ENCODE results near the gene TIAM1.

TIAM1 gene

DNA sequence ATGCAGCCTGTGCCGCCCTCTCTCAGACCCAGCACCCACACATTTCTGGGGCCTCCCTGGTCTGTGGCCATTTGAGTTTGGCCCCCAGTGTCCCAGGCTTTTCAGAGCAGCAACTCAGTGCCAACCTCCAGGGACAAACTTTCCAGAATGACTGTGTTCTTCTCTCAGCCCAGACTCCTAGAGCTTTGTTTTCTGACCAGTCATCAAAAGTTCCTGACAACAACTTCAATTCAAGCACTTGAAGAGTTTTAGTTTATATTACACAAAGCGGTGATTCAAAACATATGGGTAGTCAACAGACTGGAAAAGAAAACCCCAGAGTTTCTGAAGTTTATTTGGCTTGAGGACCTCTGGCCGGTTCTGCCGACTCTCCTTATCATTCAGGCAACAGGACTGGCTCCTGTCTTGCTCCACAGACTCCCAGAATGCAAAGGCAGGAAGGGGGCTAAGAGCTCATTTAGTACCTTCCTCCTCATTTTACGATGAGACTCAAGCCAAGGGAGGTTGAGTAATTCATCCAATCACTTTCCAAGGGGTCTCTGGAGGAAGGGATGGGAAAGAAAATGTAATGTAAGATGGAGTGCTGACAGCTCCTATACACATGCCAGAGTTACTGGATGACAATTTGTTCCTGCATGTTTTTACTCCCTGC lies 27.0 kb upstream of the TIAM1 start:
- H3K4me1 ChIP-seq (ENCODE audit: control insufficient read depth in 2 of 2, insufficient read depth in 2 of 2, low read length in 2 of 2) = no peaks in the 10 kb centered on the region
- no peaks in the 10 kb centered on the region for H3K9me3 ChIP-seq (ENCODE audit: control insufficient read depth in 2 of 2, low read length in 2 of 2)
- H3K4me3 ChIP-seq (ENCODE audit: low read length in 2 of 2) = no peak overlapping the region
- H3K27ac ChIP-seq (ENCODE audit: low read depth in 2 of 2, low read length in 2 of 2) = no peak overlapping the region
- no peak overlapping the region for H3K9ac ChIP-seq (ENCODE audit: low read depth in 1 of 2, low read length in 2 of 2)
- no peaks in the 10 kb centered on the region for H3K27me3 ChIP-seq (ENCODE audit: control insufficient read depth in 2 of 2, insufficient read depth in 2 of 2, low read length in 2 of 2)
- no peaks in the 10 kb centered on the region for H3K36me3 ChIP-seq (ENCODE audit: control insufficient read depth in 2 of 2, insufficient read depth in 2 of 2, low read length in 2 of 2)

GRCh38 chr21:31370281-31370892 lies 26.3 kb upstream of the TIAM1 start:
- Histone ChIP-seq H3K4me3 (ENCODE audit: low read length in 2 of 2) (no peak overlapping the region), H3K9ac (ENCODE audit: low read depth in 1 of 2, low read length in 2 of 2) (no peak overlapping the region), H3K27ac (ENCODE audit: low read depth in 2 of 2, low read length in 2 of 2) (no peak overlapping the region), H3K9me3 (ENCODE audit: control insufficient read depth in 2 of 2, low read length in 2 of 2) (no peaks in the 10 kb centered on the region), H3K36me3 (ENCODE audit: control insufficient read depth in 2 of 2, insufficient read depth in 2 of 2, low read length in 2 of 2) (no peaks in the 10 kb centered on the region), H3K4me1 (ENCODE audit: control insufficient read depth in 2 of 2, insufficient read depth in 2 of 2, low read length in 2 of 2) (no peaks in the 10 kb centered on the region), H3K27me3 (ENCODE audit: control insufficient read depth in 2 of 2, insufficient read depth in 2 of 2, low read length in 2 of 2) (no peaks in the 10 kb centered on the region)

- no peaks in the 10 kb centered on the region for H3K4me1 ChIP-seq (ENCODE audit: control insufficient read depth in 2 of 2, insufficient read depth in 2 of 2, low read length in 2 of 2)
- H3K36me3 ChIP-seq (ENCODE audit: control insufficient read depth in 2 of 2, insufficient read depth in 2 of 2, low read length in 2 of 2) = no peaks in the 10 kb centered on the region
- no peaks in the 10 kb centered on the region for H3K9me3 ChIP-seq (ENCODE audit: control insufficient read depth in 2 of 2, low read length in 2 of 2)
- H3K9ac ChIP-seq (ENCODE audit: low read depth in 1 of 2, low read length in 2 of 2) = no peak overlapping the region
- H3K27ac ChIP-seq (ENCODE audit: low read depth in 2 of 2, low read length in 2 of 2) = no peak overlapping the region
- H3K4me3 ChIP-seq (ENCODE audit: low read length in 2 of 2) = no peak overlapping the region
- H3K27me3 ChIP-seq (ENCODE audit: control insufficient read depth in 2 of 2, insufficient read depth in 2 of 2, low read length in 2 of 2) = no peaks in the 10 kb centered on the region
These were observed 24.3 kb upstream of the TIAM1 start for GRCh38 chr21:31368361-31368760.

- no peak overlapping the region for H3K27ac ChIP-seq (ENCODE audit: low read depth in 2 of 2, low read length in 2 of 2)
- no peak overlapping the region for H3K4me3 ChIP-seq (ENCODE audit: low read length in 2 of 2)
- H3K36me3 ChIP-seq (ENCODE audit: control insufficient read depth in 2 of 2, insufficient read depth in 2 of 2, low read length in 2 of 2) = no peaks in the 10 kb centered on the region
- H3K4me1 ChIP-seq (ENCODE audit: control insufficient read depth in 2 of 2, insufficient read depth in 2 of 2, low read length in 2 of 2) = no peaks in the 10 kb centered on the region
- no peak overlapping the region for H3K9ac ChIP-seq (ENCODE audit: low read depth in 1 of 2, low read length in 2 of 2)
- H3K27me3 ChIP-seq (ENCODE audit: control insufficient read depth in 2 of 2, insufficient read depth in 2 of 2, low read length in 2 of 2) = no peaks in the 10 kb centered on the region
- H3K9me3 ChIP-seq (ENCODE audit: control insufficient read depth in 2 of 2, low read length in 2 of 2) = no peaks in the 10 kb centered on the region
These were observed 23.7 kb upstream of the TIAM1 start for GRCh38 chr21:31367801-31368200.

DNA sequence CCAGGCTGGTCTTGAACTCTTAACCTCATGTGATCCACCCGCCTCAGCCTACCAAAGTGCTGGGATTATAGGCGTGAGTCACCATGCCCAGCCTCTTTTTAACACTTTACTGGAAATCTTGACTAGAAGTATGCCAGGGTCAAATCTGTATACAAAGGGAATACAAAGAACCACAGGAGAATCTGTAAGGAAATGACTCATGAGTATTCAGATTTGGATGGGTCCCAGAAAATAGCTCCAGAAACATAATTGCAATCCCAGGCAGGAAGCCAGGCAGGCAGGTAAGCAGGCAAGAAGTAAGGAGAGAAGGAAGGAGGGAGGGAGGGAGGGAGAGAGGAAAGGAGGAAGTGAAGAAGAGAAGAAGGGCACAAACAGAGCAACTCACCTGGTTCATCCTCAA lies 22.8 kb upstream of the TIAM1 start:
- no peaks in the 10 kb centered on the region for H3K4me1 ChIP-seq (ENCODE audit: control insufficient read depth in 2 of 2, insufficient read depth in 2 of 2, low read length in 2 of 2)
- no peaks in the 10 kb centered on the region for H3K27me3 ChIP-seq (ENCODE audit: control insufficient read depth in 2 of 2, insufficient read depth in 2 of 2, low read length in 2 of 2)
- no peak overlapping the region for H3K4me3 ChIP-seq (ENCODE audit: low read length in 2 of 2)
- H3K36me3 ChIP-seq (ENCODE audit: control insufficient read depth in 2 of 2, insufficient read depth in 2 of 2, low read length in 2 of 2) = no peaks in the 10 kb centered on the region
- no peak overlapping the region for H3K27ac ChIP-seq (ENCODE audit: low read depth in 2 of 2, low read length in 2 of 2)
- no peak overlapping the region for H3K9ac ChIP-seq (ENCODE audit: low read depth in 1 of 2, low read length in 2 of 2)
- no peaks in the 10 kb centered on the region for H3K9me3 ChIP-seq (ENCODE audit: control insufficient read depth in 2 of 2, low read length in 2 of 2)

DNA sequence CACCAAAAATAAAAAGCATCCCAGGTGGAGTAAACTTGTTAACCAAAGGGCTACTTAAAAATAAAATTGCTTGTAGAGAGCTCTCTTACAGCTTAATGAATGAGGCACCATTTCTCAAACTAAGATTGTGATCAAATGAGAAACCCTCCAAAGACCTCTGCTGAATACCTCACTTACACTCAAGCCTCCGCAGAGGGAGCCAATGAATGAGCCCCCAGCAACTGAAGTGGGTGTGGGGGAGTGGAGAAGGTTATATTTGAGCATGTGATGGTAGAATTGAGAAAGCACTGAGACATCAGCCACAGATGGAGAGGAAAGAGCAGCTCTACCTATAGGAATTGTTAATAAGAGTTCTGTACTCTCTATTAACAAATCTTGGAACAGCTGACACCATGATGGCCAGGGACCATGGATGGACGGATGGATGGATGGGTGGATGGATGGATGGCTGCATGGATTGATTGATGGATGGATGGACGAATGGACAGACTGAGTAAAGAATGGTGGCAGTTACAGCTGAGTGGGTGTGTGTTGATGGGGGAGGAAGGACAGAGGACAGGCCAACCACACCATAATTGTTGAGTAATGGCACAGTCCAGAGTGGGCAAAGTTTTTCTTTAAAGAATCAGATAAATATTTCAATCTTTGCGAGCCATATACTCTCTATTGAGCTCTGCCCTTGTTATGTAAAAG lies 20.3 kb upstream of the TIAM1 start:
- no peak overlapping the region for H3K4me3 ChIP-seq (ENCODE audit: low read length in 2 of 2)
- no peaks in the 10 kb centered on the region for H3K36me3 ChIP-seq (ENCODE audit: control insufficient read depth in 2 of 2, insufficient read depth in 2 of 2, low read length in 2 of 2)
- no peak overlapping the region for H3K27ac ChIP-seq (ENCODE audit: low read depth in 2 of 2, low read length in 2 of 2)
- no peaks in the 10 kb centered on the region for H3K27me3 ChIP-seq (ENCODE audit: control insufficient read depth in 2 of 2, insufficient read depth in 2 of 2, low read length in 2 of 2)
- H3K9me3 ChIP-seq (ENCODE audit: control insufficient read depth in 2 of 2, low read length in 2 of 2) = no peaks in the 10 kb centered on the region
- no peak overlapping the region for H3K9ac ChIP-seq (ENCODE audit: low read depth in 1 of 2, low read length in 2 of 2)
- no peaks in the 10 kb centered on the region for H3K4me1 ChIP-seq (ENCODE audit: control insufficient read depth in 2 of 2, insufficient read depth in 2 of 2, low read length in 2 of 2)

- H3K36me3 ChIP-seq (ENCODE audit: control insufficient read depth in 2 of 2, insufficient read depth in 2 of 2, low read length in 2 of 2) = no peaks in the 10 kb centered on the region
- H3K4me3 ChIP-seq (ENCODE audit: low read length in 2 of 2) = no peak overlapping the region
- H3K9ac ChIP-seq (ENCODE audit: low read depth in 1 of 2, low read length in 2 of 2) = no peak overlapping the region
- H3K9me3 ChIP-seq (ENCODE audit: control insufficient read depth in 2 of 2, low read length in 2 of 2) = no peaks in the 10 kb centered on the region
- H3K27ac ChIP-seq (ENCODE audit: low read depth in 2 of 2, low read length in 2 of 2) = no peak overlapping the region
- no peaks in the 10 kb centered on the region for H3K4me1 ChIP-seq (ENCODE audit: control insufficient read depth in 2 of 2, insufficient read depth in 2 of 2, low read length in 2 of 2)
- no peaks in the 10 kb centered on the region for H3K27me3 ChIP-seq (ENCODE audit: control insufficient read depth in 2 of 2, insufficient read depth in 2 of 2, low read length in 2 of 2)
These were observed 19.7 kb upstream of the TIAM1 start for GRCh38 chr21:31363720-31364119.

GRCh38 chr21:31360717-31361116 lies 16.7 kb upstream of the TIAM1 start:
- Histone ChIP-seq H3K4me3 (ENCODE audit: low read length in 2 of 2) (no peak overlapping the region), H3K27ac (ENCODE audit: low read depth in 2 of 2, low read length in 2 of 2) (no peak overlapping the region), H3K4me1 (ENCODE audit: control insufficient read depth in 2 of 2, insufficient read depth in 2 of 2, low read length in 2 of 2) (no peaks in the 10 kb centered on the region), H3K27me3 (ENCODE audit: control insufficient read depth in 2 of 2, insufficient read depth in 2 of 2, low read length in 2 of 2) (no peaks in the 10 kb centered on the region), H3K36me3 (ENCODE audit: control insufficient read depth in 2 of 2, insufficient read depth in 2 of 2, low read length in 2 of 2) (no peaks in the 10 kb centered on the region), H3K9me3 (ENCODE audit: control insufficient read depth in 2 of 2, low read length in 2 of 2) (no peaks in the 10 kb centered on the region), H3K9ac (ENCODE audit: low read depth in 1 of 2, low read length in 2 of 2) (no peak overlapping the region)

DNA sequence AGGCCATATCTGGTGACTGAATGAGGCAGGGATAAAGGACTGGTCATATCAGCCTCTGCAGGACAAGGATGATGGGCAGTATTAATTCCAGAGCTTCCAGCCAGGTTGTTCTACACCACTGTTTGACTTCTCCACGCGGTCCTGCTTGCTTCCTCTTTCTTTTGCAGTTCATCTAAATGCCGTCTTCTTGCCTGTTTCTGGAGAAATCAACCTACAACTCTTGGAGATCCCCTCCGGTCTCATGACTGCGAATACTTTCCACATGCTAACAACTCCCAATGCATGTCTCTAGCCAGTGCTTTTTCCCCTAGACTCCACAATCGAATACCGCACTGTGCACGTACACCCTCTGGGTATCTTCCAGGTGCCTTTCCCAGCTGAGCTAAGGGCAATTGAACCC lies 14.1 kb upstream of the TIAM1 start:
- no peak overlapping the region for H3K27ac ChIP-seq (ENCODE audit: low read depth in 2 of 2, low read length in 2 of 2)
- H3K36me3 ChIP-seq (ENCODE audit: control insufficient read depth in 2 of 2, insufficient read depth in 2 of 2, low read length in 2 of 2) = no peaks in the 10 kb centered on the region
- H3K27me3 ChIP-seq (ENCODE audit: control insufficient read depth in 2 of 2, insufficient read depth in 2 of 2, low read length in 2 of 2) = no peaks in the 10 kb centered on the region
- H3K4me3 ChIP-seq (ENCODE audit: low read length in 2 of 2) = no peak overlapping the region
- H3K4me1 ChIP-seq (ENCODE audit: control insufficient read depth in 2 of 2, insufficient read depth in 2 of 2, low read length in 2 of 2) = no peaks in the 10 kb centered on the region
- H3K9ac ChIP-seq (ENCODE audit: low read depth in 1 of 2, low read length in 2 of 2) = no peak overlapping the region
- H3K9me3 ChIP-seq (ENCODE audit: control insufficient read depth in 2 of 2, low read length in 2 of 2) = no peaks in the 10 kb centered on the region

- no peaks in the 10 kb centered on the region for H3K9me3 ChIP-seq (ENCODE audit: control insufficient read depth in 2 of 2, low read length in 2 of 2)
- no peaks in the 10 kb centered on the region for H3K36me3 ChIP-seq (ENCODE audit: control insufficient read depth in 2 of 2, insufficient read depth in 2 of 2, low read length in 2 of 2)
- H3K4me1 ChIP-seq (ENCODE audit: control insufficient read depth in 2 of 2, insufficient read depth in 2 of 2, low read length in 2 of 2) = no peaks in the 10 kb centered on the region
- no peak overlapping the region for H3K27ac ChIP-seq (ENCODE audit: low read depth in 2 of 2, low read length in 2 of 2)
- no peaks in the 10 kb centered on the region for H3K27me3 ChIP-seq (ENCODE audit: control insufficient read depth in 2 of 2, insufficient read depth in 2 of 2, low read length in 2 of 2)
- no peak overlapping the region for H3K4me3 ChIP-seq (ENCODE audit: low read length in 2 of 2)
- H3K9ac ChIP-seq (ENCODE audit: low read depth in 1 of 2, low read length in 2 of 2) = no peak overlapping the region
These were observed 12.4 kb upstream of the TIAM1 start for GRCh38 chr21:31356440-31356839.
